ENCODE results near the gene CTBP2.

The CTBP2 gene

DNA sequence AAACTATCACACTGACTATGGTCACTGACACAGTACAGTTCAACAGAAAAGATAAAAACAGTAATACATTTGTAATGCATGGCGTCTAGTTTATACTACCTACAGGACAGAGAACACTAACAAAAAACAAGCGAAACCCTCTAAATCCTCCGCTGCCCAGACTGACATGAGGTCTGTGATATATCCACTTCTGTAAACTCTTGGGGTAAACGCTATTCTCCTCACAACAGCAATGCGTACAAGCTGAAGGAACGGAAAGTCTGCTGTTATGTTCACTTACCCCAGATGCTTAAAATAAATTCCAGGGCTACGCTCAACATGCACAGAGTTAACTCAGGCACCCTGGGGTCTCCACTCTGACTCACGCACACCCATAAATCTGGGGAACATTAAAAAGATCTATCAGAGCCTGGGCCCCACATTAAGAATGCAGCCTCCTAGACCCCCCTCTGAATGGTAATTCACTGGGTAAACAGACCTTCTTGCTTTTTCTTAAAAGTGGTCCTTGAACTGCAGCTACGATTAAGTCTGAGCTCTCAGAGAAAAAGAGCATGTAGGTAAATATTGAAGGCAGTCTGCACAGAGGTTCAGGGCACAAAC lies 105.6 kb downstream of the CTBP2 start:
- H3K4me3 ChIP-seq (ENCODE audit: control insufficient read depth, low read depth, low read length) = no peak overlapping the region
- no peak for DNase-seq (ENCODE audit: low read depth)
- no peak for TF ChIP-seq CTCF (IDR thresholded peaks at IDR 0.05; ENCODE audit: control insufficient read depth, insufficient read depth, low read depth, low read length, missing control alignments)

- TF ChIP-seq CTCF (IDR thresholded peaks at IDR 0.05; ENCODE audit: control insufficient read depth, insufficient read depth, low read depth, low read length, missing control alignments) = no peak
- no peak for DNase-seq (ENCODE audit: low read depth)
- no peak overlapping the region for H3K4me3 ChIP-seq (ENCODE audit: control insufficient read depth, low read depth, low read length)
These were observed 106.1 kb downstream of the CTBP2 start for GRCh38 chr10:125054216-125054615.

DNA sequence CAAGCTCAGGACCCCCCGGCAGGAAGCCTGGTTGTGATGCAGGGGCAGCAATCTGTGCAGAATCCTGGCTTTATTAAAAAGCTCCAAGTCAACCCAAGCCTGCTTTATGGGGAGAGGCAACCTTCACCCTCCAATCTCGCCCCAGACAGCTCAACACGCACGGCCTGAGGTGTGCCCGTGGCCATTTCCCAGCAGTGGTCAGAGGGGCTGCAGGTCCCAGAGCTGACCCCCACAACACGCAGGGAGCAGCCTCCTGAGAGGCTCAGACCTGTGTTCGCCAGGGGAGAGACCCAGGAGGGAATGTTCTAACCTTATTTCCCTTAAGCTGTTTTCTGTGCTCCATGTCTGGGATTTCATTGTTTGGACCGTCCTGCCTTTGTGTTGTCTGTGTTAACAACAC lies 108.2 kb downstream of the CTBP2 start:
- TF ChIP-seq CTCF (IDR thresholded peaks at IDR 0.05; ENCODE audit: control insufficient read depth, insufficient read depth, low read depth, low read length, missing control alignments) = no peak
- no peak for DNase-seq (ENCODE audit: low read depth)

GRCh38 chr10:125050383-125050782 lies 110.0 kb downstream of the CTBP2 start:
- H3K4me3 ChIP-seq (ENCODE audit: control insufficient read depth, low read depth, low read length) = no peak overlapping the region
- no peak for TF ChIP-seq CTCF (IDR thresholded peaks at IDR 0.05; ENCODE audit: control insufficient read depth, insufficient read depth, low read depth, low read length, missing control alignments)
- no peak for DNase-seq (ENCODE audit: low read depth)

More for the DNA sequence above, 108.2 kb downstream of the CTBP2 start:
- no peak overlapping the region for H3K4me3 ChIP-seq (ENCODE audit: control insufficient read depth, low read depth, low read length)

- DNase-seq (ENCODE audit: low read depth) = no peak
- no peak for TF ChIP-seq CTCF (IDR thresholded peaks at IDR 0.05; ENCODE audit: control insufficient read depth, insufficient read depth, low read depth, low read length, missing control alignments)
- no peak overlapping the region for H3K4me3 ChIP-seq (ENCODE audit: control insufficient read depth, low read depth, low read length)
These were observed 111.0 kb downstream of the CTBP2 start for GRCh38 chr10:125049216-125049881.

- no peak for DNase-seq (ENCODE audit: low read depth)
- TF ChIP-seq CTCF (IDR thresholded peaks at IDR 0.05; ENCODE audit: control insufficient read depth, insufficient read depth, low read depth, low read length, missing control alignments) = peak; percentile 98
- H3K4me3 ChIP-seq (ENCODE audit: control insufficient read depth, low read depth, low read length) = no peak overlapping the region
These were observed 112.1 kb downstream of the CTBP2 start for GRCh38 chr10:125048094-125048864.
